Small intestine (tissue), 7 donors: Measurements from ENCODE around the gene ULBP2. TPM values are rescaled to one million over a fixed set of nuclear protein-coding genes. Genes with fewer than 3 reads are reported as not detected.
"Not testable (repeated sequence)": the region's sequence is repeated elsewhere in the genome, so short reads cannot be mapped to it uniquely, and the experiment has no call there.

Source experiments
- DNase-seq, 2 donors: peaks; one replicate each; pipeline versions ENCODE4 v3.0.0 to v3.0.0-alpha.2; 2013
- FAIRE-seq: peaks from 2 replicates; lab custom pipeline; 2012; peaks lifted over from hg19 to GRCh38; lab: Jason Lieb, UNC
- H3K27ac ChIP-seq, 3 donors: one replicate each; pipeline ENCODE4 v1.5.1; 2013; ENCODE audit warnings: low read length in 2 of 3, mild to moderate bottlenecking in 2 of 3, control low read depth in 1 of 3, inconsistent platforms in 1 of 3, low read depth in 1 of 3, moderate library complexity in 1 of 3
- H3K27me3 ChIP-seq, 3 donors: one replicate each; pipeline ENCODE4 v1.6.1; 2013; ENCODE audit warnings: low read length in 3 of 3, inconsistent platforms in 1 of 3; ENCODE audit not compliant: control insufficient read depth in 3 of 3, insufficient read depth in 3 of 3
- H3K36me3 ChIP-seq, 3 donors: one replicate each; pipeline ENCODE4 v1.6.1; 2013; ENCODE audit warnings: low read length in 3 of 3, inconsistent platforms in 1 of 3, low read depth in 1 of 3, mild to moderate bottlenecking in 1 of 3, moderate library complexity in 1 of 3; ENCODE audit not compliant: control insufficient read depth in 3 of 3, insufficient read depth in 2 of 3
- H3K4me1 ChIP-seq, 3 donors: one replicate each; pipeline ENCODE4 v1.6.1; 2013; ENCODE audit warnings: low read length in 2 of 3, inconsistent platforms in 1 of 3, low read depth in 1 of 3, mild to moderate bottlenecking in 1 of 3, moderate library complexity in 1 of 3; ENCODE audit not compliant: control insufficient read depth in 3 of 3, insufficient read depth in 2 of 3
- H3K4me3 ChIP-seq, 3 donors: one replicate each; pipeline ENCODE4 v1.5.1; 2013; ENCODE audit warnings: low read length in 3 of 3, control low read depth in 1 of 3, inconsistent platforms in 1 of 3, low read depth in 1 of 3, mild to moderate bottlenecking in 1 of 3, moderate library complexity in 1 of 3
- H3K9me3 ChIP-seq, 2 donors: one replicate each; pipeline ENCODE4 v1.6.1; 2013; ENCODE audit warnings: low read depth in 1 of 2, low read length in 1 of 2; ENCODE audit not compliant: control insufficient read depth in 2 of 2, insufficient read depth in 1 of 2
- WGBS, 3 donors: extraction: QIAGEN DNeasy Blood & Tissue Kit; methylation state at CpG; one replicate each; pipeline ENCODE4 v1.1.7; 2013; 5-methylcytosine and 5-hydroxymethylcytosine counted together
- polyA plus RNA-seq, 4 donors: library from polyadenylated mRNA; stranded (reverse) in 3 of 4; unstranded in 1 of 4; fragments of 200-250 nt in 3 of 4; fragments of 120-200 nt in 1 of 4; gene quantifications; one replicate each; pipeline versions ENCODE4 v1.2.1 to v1.2.3, GENCODE V29; 2013
- donor health status: healthy with polysubstance abuse.
- donor health status: control.
- donor health status: control.
- donor health status: Bipolar disorder and iron deficiency.
- donor health status: healthy.

ULBP2 gene
- polyA plus RNA-seq, 4 donors = 0.10 to 0.30 TPM; not detected in 2

GRCh38 chr6:149967999-149968398 lies 26.2 kb downstream of the ULBP2 start:
- Histone ChIP-seq H3K4me1 (peaks cover 0 to 20% (median 0%) of the 10 kb centered on the region in 3 donors), H3K27me3 (peaks cover 0 to 85% (median 25%) of the 10 kb centered on the region in 3 donors)
- not testable (repeated sequence) for FAIRE-seq, H3K9me3 ChIP-seq, DNase-seq, H3K27ac ChIP-seq, H3K36me3 ChIP-seq, H3K4me3 ChIP-seq
- WGBS, 3 donors = 46 to 61% (median 48%) methylated on average over 2 of the region's 2 CpGs

GRCh38 chr6:149968909-149969308 lies 27.1 kb downstream of the ULBP2 start:
- Histone ChIP-seq H3K4me1 (peaks cover 0 to 16% (median 0%) of the 10 kb centered on the region in 3 donors), H3K27me3 (peaks cover 0 to 82% (median 25%) of the 10 kb centered on the region in 3 donors)
- not testable (repeated sequence) for H3K27ac ChIP-seq, H3K9me3 ChIP-seq, FAIRE-seq, DNase-seq, H3K36me3 ChIP-seq, H3K4me3 ChIP-seq
- WGBS, 3 donors = 72 to 80% (median 73%) methylated on average over 2 of the region's 2 CpGs

- Histone ChIP-seq H3K36me3 (no peaks in the 10 kb centered on the region), H3K27me3 (peaks cover 0 to 82% (median 19%) of the 10 kb centered on the region in 3 donors), H3K9me3 (no peaks in the 10 kb centered on the region), H3K27ac (no peak overlapping the region), H3K4me1 (peaks cover 0 to 9% (median 0%) of the 10 kb centered on the region in 3 donors), H3K4me3 (no peak overlapping the region)
- DNase-seq = no peak
- 73 to 82% (median 79%) methylated on average over 2 of the region's 2 CpGs for WGBS, 3 donors
- FAIRE-seq = no peak
These were observed 27.8 kb downstream of the ULBP2 start for GRCh38 chr6:149969635-149970034.

GRCh38 chr6:149974394-149974793 lies 32.6 kb downstream of the ULBP2 start:
- H3K9me3 ChIP-seq, H3K27ac ChIP-seq, H3K4me1 ChIP-seq, H3K36me3 ChIP-seq, H3K4me3 ChIP-seq, FAIRE-seq, DNase-seq: not testable (repeated sequence)
- 54 to 62% (median 59%) methylated on average over 6 of the region's 6 CpGs for WGBS, 3 donors
- peaks cover 0 to 73% (median 10%) of the 10 kb centered on the region in 3 donors for H3K27me3 ChIP-seq

GRCh38 chr6:149974825-149975224 lies 33.0 kb downstream of the ULBP2 start:
- H3K36me3 ChIP-seq = no peaks in the 10 kb centered on the region
- H3K4me3 ChIP-seq = no peak overlapping the region
- peaks cover 0 to 69% (median 10%) of the 10 kb centered on the region in 3 donors for H3K27me3 ChIP-seq
- H3K27ac ChIP-seq = no peak overlapping the region
- H3K9me3 ChIP-seq = no peaks in the 10 kb centered on the region
- WGBS, 3 donors = 38 to 40% (median 39%) methylated on average over 3 of the region's 3 CpGs
- FAIRE-seq = no peak
- DNase-seq = no peak
- H3K4me1 ChIP-seq = no peaks in the 10 kb centered on the region

GRCh38 chr6:149975400-149975799 lies 33.6 kb downstream of the ULBP2 start:
- FAIRE-seq (no peak), DNase-seq (no peak)
- H3K36me3 ChIP-seq = no peaks in the 10 kb centered on the region
- H3K9me3 ChIP-seq = no peaks in the 10 kb centered on the region
- H3K27ac ChIP-seq = no peak overlapping the region
- H3K27me3 ChIP-seq = peaks cover 0 to 66% (median 10%) of the 10 kb centered on the region in 3 donors
- H3K4me1 ChIP-seq = no peaks in the 10 kb centered on the region
- no peak overlapping the region for H3K4me3 ChIP-seq

- Histone ChIP-seq H3K27ac (no peak overlapping the region), H3K4me1 (no peaks in the 10 kb centered on the region), H3K36me3 (no peaks in the 10 kb centered on the region), H3K9me3 (peaks cover 0 to 2% of the 10 kb centered on the region in 2 donors), H3K4me3 (no peak overlapping the region), H3K27me3 (peaks cover 0 to 69% (median 6%) of the 10 kb centered on the region in 3 donors)
- FAIRE-seq (no peak), DNase-seq (no peak)
- 55 to 81% (median 71%) methylated on average over 4 of the region's 4 CpGs for WGBS, 3 donors
These were observed 35.4 kb downstream of the ULBP2 start for GRCh38 chr6:149977221-149977620.

GRCh38 chr6:149978610-149979009 lies 36.8 kb downstream of the ULBP2 start:
- no peak for DNase-seq
- H3K27me3 ChIP-seq = peaks cover 0 to 79% (median 8%) of the 10 kb centered on the region in 3 donors
- H3K27ac ChIP-seq = no peak overlapping the region
- H3K9me3 ChIP-seq = peaks cover 0 to 6% of the 10 kb centered on the region in 2 donors
- no peaks in the 10 kb centered on the region for H3K4me1 ChIP-seq
- FAIRE-seq = no peak
- H3K36me3 ChIP-seq = no peaks in the 10 kb centered on the region
- no peak overlapping the region for H3K4me3 ChIP-seq

- Histone ChIP-seq H3K27ac (no peak overlapping the region), H3K4me1 (no peaks in the 10 kb centered on the region), H3K36me3 (no peaks in the 10 kb centered on the region), H3K27me3 (peaks cover 0 to 73% (median 8%) of the 10 kb centered on the region in 3 donors), H3K9me3 (peaks cover 0 to 6% of the 10 kb centered on the region in 2 donors), H3K4me3 (no peak overlapping the region)
- FAIRE-seq (no peak), DNase-seq (no peak)
- 75 to 79% (median 78%) methylated on average over 6 of the region's 6 CpGs for WGBS, 3 donors
These were observed 37.5 kb downstream of the ULBP2 start for GRCh38 chr6:149979293-149979692.
